ENCODE measurements around the gene BEAN1.

DNA sequence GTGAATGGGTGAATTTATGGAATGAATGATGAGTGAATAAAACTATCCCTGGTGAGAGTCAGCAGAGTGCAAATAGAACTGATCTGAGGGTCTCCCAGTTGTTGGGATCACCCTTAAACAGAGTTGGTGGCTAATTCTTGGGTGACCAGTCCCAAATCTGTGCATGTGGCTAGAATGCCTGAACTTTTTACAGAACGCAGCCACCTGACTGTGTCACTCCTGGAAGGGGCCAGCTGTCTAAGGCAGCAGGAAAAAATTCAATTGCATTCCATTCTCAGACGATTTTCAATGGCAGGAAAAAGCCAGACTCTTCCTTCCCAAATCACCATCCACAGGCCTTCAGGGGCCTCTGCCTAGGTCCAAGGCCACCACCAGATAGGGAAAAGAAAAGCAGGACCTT, 43.5 kb downstream of the BEAN1 start:
- TF ChIP-seq, protein P1, sequence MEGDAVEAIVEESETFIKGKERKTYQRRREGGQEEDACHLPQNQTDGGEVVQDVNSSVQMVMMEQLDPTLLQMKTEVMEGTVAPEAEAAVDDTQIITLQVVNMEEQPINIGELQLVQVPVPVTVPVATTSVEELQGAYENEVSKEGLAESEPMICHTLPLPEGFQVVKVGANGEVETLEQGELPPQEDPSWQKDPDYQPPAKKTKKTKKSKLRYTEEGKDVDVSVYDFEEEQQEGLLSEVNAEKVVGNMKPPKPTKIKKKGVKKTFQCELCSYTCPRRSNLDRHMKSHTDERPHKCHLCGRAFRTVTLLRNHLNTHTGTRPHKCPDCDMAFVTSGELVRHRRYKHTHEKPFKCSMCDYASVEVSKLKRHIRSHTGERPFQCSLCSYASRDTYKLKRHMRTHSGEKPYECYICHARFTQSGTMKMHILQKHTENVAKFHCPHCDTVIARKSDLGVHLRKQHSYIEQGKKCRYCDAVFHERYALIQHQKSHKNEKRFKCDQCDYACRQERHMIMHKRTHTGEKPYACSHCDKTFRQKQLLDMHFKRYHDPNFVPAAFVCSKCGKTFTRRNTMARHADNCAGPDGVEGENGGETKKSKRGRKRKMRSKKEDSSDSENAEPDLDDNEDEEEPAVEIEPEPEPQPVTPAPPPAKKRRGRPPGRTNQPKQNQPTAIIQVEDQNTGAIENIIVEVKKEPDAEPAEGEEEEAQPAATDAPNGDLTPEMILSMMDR (conservative IDR thresholded peaks at IDR 0.05; ENCODE audit: low read depth, low read length) = no peak
- TF ChIP-seq EZH2 (IDR thresholded peaks at IDR 0.05; ENCODE audit: low read length, unreplicated experiment) = no peak

Data from PC-3 (cell line).